ENCODE data around the gene MTIF2. TPM values are rescaled to one million over a fixed set of nuclear protein-coding genes. Genes with fewer than 3 reads are reported as not detected.
A peak's percentile ranks its signal among the peaks of the same experiment; 100 is the strongest.
"Not testable (repeated sequence)": the region's sequence is repeated elsewhere in the genome, so short reads cannot be mapped to it uniquely, and the experiment has no call there.

Gene MTIF2
- total RNA-seq, 1 donor from 2014 or later = 16.8 TPM

- no peak for DNase-seq
Observed at GRCh38 chr2:55239656-55240222, 29.3 kb downstream of the MTIF2 start.

- no peak for DNase-seq
Observed at GRCh38 chr2:55236992-55237543, 32.0 kb downstream of the MTIF2 start.

- no peak for DNase-seq
Observed at GRCh38 chr2:55235724-55236538, 33.1 kb downstream of the MTIF2 start.

- DNase-seq = no peak
Observed at GRCh38 chr2:55233658-55233940, 35.4 kb downstream of the MTIF2 start.

DNA sequence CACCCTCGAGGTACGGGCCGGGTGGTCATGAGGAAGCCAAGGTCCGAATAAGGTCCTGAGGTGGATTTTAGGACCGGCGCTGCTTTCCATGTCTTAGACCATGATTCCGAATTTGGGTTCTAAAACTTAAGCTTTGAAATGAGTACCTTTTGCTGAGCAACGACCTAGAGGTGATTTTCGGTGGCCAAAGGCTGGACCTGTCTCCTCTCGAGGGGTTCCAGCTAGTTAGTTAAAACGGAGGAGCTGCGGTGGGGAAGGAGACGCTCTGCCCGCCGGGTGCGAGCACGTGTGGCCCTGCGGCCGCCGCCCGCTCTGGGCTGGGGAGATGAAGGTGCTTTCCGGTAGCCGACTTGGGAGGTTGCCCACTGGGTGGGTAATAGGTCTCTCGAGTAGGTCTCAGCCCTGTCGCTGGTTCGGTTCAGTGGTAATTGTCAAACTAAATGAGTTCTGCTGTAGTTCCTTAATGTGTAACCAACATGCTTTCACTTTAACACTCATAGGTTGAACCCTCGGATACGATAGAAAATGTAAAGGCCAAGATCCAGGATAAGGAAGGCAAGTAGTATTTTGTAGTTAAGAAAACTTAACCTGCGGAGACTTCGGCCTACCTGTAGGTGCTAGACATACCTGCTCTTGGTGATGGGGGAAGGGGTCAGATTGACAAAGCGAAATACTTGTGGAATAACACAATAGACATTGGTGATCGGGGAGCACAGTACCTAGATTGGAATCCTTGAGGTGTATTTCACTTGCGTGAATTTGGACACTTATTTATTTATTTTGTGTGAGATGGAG lies 36.0 kb downstream of the MTIF2 start:
- DNase-seq = no peak

DNA sequence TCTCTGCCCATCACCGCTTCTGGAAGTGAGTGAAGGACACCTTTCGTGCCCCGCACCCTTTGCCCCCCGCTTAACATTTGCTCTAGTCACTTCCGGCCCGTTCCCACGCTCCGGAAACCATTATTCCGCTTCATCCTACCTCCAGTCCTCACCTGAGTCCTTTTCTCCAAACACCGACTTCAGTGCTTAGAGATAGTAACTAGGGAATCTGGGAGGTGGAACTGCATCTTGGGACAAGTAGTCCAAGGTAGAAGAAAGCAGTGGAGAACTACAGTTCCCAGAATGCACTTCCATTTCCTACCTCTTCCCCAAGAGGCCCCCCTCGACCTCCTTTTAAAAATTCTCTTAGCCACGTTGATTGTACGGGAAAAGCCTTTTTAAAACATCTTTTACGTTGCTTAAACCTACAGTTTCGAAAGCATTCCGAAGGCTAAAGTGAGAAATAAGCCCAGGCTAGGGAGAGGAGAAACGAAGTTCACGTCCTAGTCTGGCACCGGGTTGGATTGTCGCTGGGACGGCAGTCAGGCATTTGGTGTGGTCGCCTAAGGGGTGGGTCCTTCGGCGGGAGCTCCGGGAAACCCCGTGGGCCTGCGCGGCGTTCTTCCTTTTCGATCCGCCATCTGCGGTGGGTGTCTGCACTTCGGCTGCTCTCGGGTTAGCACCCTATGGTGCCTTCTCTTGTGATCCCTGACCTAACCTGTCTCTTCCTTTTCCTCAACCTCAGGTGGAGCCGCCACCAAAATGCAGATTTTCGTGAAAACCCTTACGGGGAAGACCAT lies 36.8 kb downstream of the MTIF2 start, which contains the start of the genes CLHC1 and RPS27A:
TSS of gene CLHC1 (minus strand) at position 210 of the 779 bp plus-strand sequence. CDS start 9,882 bp downstream, outside the sequence.
TSS of gene RPS27A (plus strand) at position 605 of the 779 bp plus-strand sequence. CDS start at position 742, 137 bp downstream.
- DNase-seq = peak; percentile 96

DNA sequence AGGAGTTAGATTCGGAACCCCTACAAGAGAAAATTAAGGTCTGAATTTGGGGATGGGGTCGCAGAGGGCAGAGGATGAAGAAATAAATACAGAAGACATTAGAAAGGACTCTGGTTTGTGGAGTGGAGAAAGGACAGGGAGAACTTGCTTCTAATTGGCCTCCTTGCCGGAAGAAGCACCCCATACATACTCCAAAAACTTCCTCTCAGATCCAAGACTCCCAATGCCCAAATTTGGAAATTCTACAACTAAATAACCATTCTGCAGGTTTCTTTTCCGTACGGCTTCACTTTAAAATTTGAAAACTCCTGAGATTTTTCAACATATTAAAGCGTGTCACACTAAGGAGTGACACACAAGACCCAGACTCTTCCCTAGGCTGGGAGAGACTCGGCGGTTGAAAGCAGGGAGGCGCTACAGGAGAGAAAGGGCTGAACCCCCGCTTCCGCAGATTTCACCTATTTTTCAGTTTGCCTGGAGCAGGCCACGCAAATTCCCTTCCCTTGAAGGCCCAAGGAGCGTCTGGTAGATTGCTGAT lies 37.4 kb downstream of the MTIF2 start:
- DNase-seq = no peak

GRCh38 chr2:55230551-55230950 lies 38.5 kb downstream of the MTIF2 start:
- no peak for DNase-seq

GRCh38 chr2:55229221-55229620 lies 39.8 kb downstream of the MTIF2 start:
- no peak for DNase-seq

DNA sequence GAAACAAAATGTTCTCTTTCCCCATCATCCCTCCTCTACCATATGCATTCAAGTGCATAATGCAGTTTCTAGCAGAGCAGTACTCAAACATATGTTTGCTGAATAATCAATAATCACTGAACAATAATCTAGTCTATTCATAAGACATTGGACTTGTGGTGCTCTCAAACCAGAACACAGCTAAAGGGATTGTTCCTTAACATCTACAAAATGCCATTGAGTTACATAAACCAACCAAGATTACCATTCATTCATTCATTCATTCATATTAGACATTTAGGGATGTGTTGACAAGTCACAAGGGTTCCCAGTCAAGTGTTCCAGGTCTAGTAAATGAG lies 40.8 kb downstream of the MTIF2 start:
- DNase-seq = no peak

GRCh38 chr2:55227437-55228225 lies 41.4 kb downstream of the MTIF2 start:
- DNase-seq = not testable (repeated sequence)

DNA sequence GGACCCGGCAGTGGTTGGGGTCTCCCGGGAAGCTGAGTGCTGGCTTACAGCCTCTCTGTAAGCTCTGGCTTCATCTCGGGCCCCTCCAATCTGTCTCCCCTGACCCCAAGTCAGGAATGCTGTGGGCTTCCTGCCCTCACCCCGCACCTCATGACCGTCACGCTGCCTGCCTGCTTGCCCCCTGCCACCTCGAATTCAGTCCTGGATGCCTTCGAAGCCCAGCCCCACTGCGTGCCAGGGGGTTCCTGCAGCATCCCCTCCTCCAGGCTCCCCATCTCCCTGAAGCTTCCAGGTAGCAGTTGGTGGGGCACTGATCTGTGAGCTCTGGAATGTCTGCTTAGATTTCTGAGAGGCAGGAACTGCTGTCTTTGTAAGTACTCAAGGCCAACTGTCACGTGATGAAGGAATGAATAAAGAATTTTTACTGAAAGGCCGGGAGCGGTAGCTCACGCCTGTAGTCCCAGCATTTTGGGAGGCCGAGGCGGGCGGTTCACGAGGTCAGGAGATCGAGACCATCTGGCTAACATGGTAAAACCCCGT lies 43.5 kb downstream of the MTIF2 start:
- no peak for DNase-seq

- no peak for DNase-seq
Observed at GRCh38 chr2:55224761-55225261, 44.2 kb downstream of the MTIF2 start.

DNA sequence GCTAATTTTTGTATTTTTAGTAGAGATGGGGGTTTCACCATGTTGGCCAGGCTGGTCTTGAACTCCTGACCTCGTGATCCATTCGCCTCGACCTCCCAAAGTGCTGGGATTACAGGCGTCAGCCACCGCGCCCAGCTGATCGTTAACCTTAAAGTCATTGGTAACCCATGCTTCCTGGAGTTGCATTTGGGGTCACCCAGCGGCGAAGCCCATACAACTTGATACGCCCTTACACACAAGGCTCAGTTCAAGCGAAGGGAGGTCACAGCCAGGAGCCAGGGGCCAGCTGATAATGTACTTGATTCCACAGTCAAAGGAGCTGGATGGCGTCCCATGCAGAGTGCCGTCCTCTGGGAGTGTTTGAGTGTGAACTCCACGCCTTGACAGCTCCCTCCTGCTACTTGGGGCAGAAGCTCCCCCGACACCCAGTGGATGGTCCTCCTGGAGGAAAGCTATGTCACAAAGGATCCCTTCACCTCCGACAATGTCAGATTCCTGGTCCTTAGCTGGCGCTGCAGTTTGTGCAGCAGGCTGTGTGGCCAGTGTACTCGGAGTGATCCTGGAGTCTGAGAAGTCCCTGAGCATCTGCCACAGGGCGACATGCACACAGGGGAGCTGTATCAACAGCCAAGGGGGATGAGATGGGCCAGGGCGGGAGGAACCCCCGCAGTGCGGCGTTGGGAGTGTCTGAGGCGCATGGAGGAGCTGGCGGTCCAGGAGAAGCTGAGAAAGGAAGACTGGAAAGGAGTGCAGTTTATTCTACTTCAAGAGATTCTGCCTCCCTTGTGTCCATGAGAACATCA lies 44.9 kb downstream of the MTIF2 start:
- DNase-seq = no peak

- DNase-seq = no peak
Observed at GRCh38 chr2:55213822-55214221, 55.2 kb downstream of the MTIF2 start.

DNA sequence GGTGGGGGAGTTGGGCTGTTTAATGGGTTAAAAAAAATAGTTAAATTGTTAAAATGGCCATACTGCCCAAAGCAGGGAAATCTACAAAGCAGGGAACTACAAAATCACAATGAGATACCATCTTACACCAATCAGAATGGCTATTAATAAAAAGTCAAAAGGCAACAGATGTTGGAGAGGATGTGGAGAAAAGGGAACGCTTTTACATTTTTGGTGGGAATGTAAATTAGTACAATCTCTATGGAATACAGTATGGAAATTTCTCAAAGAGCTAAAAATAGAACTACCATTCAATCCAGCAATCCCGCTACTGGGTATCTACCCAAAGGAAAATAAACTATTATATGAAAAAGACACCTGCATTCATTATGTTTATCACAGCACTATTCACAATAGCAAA lies 64.1 kb downstream of the MTIF2 start:
- no peak for DNase-seq

DNA sequence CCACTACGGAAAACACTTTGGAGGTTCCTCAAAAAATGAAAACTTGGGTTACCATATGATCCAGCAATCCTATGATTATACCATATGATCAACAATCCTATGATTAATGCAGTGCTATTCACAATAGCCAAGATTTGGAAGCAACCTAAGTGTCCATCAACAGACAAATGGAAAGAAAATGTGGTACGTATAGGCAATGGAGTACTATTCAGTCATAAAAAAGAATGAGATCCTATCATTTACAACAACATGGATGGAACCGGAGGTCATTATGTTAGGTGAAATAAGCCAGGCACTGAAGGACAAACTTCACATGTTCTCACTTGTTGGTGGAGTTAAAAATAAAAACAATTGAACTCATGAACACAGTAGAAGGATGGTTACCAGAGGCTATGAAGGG lies 64.5 kb downstream of the MTIF2 start:
- DNase-seq = no peak

DNA sequence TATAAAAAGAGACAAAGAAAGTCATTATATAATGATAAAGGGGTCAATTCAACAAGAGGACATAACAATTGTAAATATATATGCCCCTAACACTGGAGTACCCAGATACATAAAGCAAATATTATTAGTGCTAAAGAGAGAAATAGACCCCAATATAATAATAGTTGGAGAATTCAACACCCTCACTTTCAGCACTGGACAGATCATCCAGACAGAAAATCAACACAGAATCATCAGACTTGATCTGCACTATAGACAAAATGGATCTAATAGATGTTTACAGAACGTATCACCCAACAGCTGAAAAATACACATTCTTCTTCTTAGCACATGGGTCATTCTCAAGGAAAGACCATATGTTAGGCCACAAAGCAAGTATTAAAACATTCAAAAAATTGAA lies 68.6 kb downstream of the MTIF2 start:
- no peak for DNase-seq

GRCh38 chr2:55196526-55196925 lies 72.5 kb downstream of the MTIF2 start:
- no peak for DNase-seq

DNA sequence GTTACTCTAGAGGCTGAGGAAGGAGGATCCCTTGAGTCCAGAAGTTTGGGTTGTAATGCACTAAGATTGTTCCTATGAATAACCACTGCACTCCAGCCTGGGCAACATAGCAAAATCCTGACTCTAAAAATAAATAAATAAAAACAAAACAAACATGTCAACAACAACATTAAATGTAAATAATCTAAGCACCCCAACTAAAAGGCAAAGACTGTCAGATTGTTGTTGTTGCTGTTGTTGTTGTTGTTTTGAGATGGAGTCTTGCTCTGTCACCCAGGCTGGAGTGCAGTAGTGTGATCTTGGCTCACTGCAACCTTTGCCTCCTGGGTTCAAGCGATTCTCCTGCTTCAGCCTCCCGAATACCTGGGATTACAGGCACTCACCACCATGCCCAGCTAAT lies 77.1 kb downstream of the MTIF2 start:
- not testable (repeated sequence) for DNase-seq

Data from skin of body (tissue), 2 donors.